CD4-positive, alpha-beta T cell treated with Interleukin-6 at 100 ng/mL for 8 hours (primary cell): ENCODE measurements around the gene TFRC.
"Not testable (repeated sequence)": the region's sequence is repeated elsewhere in the genome, so short reads cannot be mapped to it uniquely, and the experiment has no call there.

Source experiments
- DNase-seq: peaks from one replicate; pipeline ENCODE4 v3.0.0-alpha.2; 2020; ENCODE audit warnings: mixed read lengths, low spot score

TFRC gene

GRCh38 chr3:196081002-196081833, 672 bp downstream of the TFRC start:
- DNase-seq: peak; percentile 38

DNA sequence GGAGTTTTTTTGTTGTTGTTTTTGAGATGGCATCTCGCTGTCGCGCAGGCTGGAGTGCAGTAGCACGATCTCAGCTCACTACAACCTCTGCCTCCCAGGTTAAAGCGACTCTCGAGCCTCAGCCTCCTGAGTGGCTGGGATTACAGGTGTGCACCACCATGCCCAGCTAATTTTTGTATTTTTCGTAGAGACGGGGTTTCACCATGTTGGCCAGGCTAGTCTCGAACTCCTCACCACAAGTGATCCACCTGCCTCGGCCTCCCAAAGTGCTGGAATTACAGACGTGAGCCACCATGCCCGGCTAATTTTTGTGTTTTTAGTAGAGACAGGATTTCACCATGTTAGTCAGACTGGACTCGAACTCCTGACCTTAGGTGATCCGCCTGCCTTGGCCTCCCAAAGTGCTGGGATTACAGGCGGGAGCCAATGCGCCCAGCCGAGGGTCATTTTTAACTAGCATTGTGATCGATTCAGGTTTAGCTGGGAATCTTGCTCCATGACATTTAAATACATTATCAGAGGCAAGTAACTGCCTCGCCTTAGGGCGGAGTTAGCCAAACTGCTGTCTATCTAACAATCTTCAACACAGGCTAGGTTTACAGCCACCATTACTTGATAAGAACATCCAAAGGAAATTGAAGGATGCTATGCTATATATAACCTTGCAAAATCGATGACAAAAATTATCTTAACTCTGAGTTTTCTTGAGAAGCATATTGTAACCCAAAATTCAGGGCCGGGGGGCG, 1.6 kb downstream of the TFRC start:
- DNase-seq: not testable (repeated sequence)

- DNase-seq: no peak
Observed at GRCh38 chr3:196079682-196080081, 2.2 kb downstream of the TFRC start.

GRCh38 chr3:196075013-196075412, 6.9 kb downstream of the TFRC start:
- DNase-seq: no peak

- DNase-seq: peak; percentile 77
Observed at GRCh38 chr3:196073255-196073753, 8.6 kb downstream of the TFRC start.

- no peak for DNase-seq
Observed at GRCh38 chr3:196072313-196072712, 9.6 kb downstream of the TFRC start.

GRCh38 chr3:196068812-196069211, 13.1 kb downstream of the TFRC start:
- not testable (repeated sequence) for DNase-seq

DNA sequence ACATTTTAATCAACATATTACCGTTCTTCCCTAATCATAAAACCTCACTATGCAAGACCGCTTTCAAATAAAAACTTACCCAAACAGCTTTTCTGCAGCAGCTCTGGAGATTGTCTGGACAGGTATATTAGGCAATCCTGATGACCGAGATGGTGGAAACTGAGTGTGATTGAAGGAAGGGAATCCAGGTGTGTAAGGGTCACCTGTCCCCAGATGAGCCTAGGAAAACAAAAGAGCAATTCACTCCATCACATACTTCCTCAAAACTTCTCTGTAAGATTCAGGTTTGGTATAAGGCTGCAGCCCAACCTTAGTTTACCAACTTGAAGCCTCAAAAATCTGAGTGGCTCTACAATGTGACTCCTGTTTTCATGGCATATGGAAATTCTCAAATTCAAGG, 14.5 kb downstream of the TFRC start:
- no peak for DNase-seq

DNA sequence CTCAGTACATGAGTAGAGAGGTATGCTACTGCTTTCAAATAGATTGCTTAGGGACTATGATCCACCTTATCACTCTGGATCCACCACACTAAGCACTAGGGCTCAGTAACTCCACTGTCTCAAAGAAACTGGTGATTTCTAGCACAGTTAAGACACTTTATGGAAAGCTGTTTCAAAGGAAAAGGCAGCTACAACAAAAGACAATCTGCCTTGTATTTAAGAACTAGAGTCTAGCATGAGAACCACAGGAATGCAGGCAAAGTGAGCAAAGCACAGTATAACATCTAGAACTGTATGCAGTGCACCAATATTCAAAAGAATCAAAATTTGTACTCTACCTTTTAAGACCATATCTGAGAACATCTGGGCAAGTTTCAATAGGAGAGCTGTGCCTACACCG, 17.9 kb downstream of the TFRC start:
- DNase-seq: no peak

GRCh38 chr3:196063456-196063855, 18.4 kb downstream of the TFRC start:
- no peak for DNase-seq

- DNase-seq: no peak
Observed at GRCh38 chr3:196063049-196063448, 18.8 kb downstream of the TFRC start.

- no peak for DNase-seq
Observed at GRCh38 chr3:196060834-196061233, 21.1 kb downstream of the TFRC start.

DNA sequence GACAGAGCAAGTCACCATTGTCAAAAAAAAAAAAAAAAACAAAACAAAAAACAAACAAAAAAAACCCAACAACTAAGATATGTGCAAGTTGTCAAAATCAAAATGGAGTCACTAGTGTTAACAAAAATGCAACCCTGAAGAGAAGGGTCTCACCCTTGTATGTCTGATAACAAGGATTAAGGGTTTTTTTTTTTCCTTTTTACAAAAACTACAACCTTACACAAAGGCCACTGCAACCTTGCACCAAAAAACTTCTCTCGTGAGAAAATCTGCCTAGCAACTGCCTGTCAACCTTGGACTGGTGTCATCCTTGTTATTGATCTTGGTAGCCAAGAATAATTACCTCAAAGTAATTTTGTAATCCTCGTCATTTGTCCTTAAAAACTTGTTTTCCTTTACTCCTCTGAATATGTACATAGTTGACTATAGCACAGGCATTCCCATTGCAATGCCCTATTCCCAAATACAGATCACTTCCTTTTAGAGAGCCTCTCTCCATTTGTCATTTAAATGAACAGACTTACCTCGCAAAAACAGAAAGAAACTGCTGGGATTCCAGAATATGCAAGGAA, 24.0 kb downstream of the TFRC start:
- no peak for DNase-seq

DNA sequence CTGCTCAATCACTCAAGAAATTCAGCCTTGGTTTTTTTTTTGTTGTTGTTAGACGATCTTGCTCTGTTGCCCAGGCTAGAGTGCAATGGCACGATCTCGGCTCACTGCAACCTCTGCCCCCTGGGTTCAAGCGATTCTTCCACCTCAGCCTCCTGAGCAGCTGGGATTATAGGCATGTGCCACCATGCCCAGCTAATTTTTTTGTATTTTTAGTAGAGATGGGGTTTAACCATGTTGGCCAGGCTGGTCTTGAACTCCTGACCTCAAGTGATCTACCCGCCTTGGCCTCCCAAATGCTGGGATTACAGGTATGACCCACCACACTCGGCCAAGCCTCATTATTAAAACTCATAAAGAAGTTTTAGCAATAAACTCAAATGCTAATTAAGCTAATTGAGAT, 25.5 kb downstream of the TFRC start:
- DNase-seq: not testable (repeated sequence)

DNA sequence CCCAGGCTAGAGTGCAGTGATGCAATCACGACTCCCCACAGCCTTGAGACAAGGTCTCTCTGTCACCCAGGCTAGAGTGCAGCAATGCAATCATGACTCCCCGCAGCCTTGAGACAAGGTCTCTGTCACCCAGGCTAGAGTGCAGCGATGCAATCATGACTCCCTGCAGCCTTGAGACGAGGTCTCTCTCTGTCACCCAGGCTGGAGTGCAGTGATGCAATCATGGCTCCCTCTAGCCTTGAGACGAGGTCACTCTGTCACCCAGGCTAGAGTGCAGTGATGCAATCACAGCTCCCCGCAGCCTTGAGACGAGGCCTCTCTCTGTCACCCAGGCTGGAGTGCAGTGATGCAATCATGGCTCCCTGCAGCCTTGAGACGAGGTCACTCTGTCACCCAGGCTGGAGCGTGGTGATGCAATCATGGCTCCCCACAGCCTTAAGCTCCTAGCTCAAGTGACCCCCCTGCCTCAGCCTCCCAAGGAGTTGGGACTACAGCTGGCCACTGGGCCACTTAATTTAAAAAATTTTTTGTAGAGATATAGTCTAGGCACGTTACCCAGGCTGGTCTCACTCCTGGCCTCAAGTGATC, 26.1 kb downstream of the TFRC start:
- no peak for DNase-seq

- no peak for DNase-seq
Observed at GRCh38 chr3:196055240-196055639, 26.6 kb downstream of the TFRC start.

- no peak for DNase-seq
Observed at GRCh38 chr3:196054661-196055060, 27.2 kb downstream of the TFRC start.

DNA sequence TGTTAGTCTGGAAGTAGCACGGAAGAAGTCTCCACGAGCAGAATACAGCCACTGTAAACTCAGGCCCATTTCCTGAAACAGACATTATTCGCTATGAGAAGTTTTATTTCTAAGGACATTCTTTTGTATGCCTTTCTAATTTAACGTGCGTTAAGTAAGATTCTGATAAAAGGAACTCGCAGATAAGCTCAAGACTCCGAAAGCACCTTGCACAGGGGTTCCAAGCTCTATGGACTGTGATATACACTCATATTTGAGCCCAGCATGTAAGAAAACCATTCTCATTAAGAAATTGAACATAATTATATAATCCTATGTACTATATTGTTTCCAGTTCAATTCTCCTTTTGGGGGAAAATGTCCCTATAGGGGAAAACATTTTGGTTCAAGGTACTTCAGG, 28.4 kb downstream of the TFRC start:
- no peak for DNase-seq

GRCh38 chr3:196051282-196052076, 30.4 kb downstream of the TFRC start:
- no peak for DNase-seq

GRCh38 chr3:196050597-196050996, 31.3 kb downstream of the TFRC start:
- DNase-seq: no peak

- DNase-seq: no peak
Observed at GRCh38 chr3:196049653-196050052, 32.2 kb downstream of the TFRC start.
